ENCODE data around the gene BNIP2. TPM values are rescaled to one million over a fixed set of nuclear protein-coding genes. Genes with fewer than 3 reads are reported as not detected.
"Not testable (repeated sequence)": the region's sequence is repeated elsewhere in the genome, so short reads cannot be mapped to it uniquely, and the experiment has no call there.

The BNIP2 gene
- total RNA-seq, 2 donors from 2014 or later = 76.6 to 124 TPM

- no peaks in the 10 kb centered on the region for H3K9me3 ChIP-seq
- no peak overlapping the region for H3K27ac ChIP-seq
- no peaks in the 10 kb centered on the region for H3K36me3 ChIP-seq
- intact Hi-C loops (cut with DNase I) = no loop called here
- no peak for DNase-seq (ENCODE audit: low spot score)
- H3K4me3 ChIP-seq = no peak overlapping the region
- no peaks in the 10 kb centered on the region for H3K27me3 ChIP-seq (replicated peaks; ENCODE audit: insufficient read depth)
- TF ChIP-seq, protein P1, sequence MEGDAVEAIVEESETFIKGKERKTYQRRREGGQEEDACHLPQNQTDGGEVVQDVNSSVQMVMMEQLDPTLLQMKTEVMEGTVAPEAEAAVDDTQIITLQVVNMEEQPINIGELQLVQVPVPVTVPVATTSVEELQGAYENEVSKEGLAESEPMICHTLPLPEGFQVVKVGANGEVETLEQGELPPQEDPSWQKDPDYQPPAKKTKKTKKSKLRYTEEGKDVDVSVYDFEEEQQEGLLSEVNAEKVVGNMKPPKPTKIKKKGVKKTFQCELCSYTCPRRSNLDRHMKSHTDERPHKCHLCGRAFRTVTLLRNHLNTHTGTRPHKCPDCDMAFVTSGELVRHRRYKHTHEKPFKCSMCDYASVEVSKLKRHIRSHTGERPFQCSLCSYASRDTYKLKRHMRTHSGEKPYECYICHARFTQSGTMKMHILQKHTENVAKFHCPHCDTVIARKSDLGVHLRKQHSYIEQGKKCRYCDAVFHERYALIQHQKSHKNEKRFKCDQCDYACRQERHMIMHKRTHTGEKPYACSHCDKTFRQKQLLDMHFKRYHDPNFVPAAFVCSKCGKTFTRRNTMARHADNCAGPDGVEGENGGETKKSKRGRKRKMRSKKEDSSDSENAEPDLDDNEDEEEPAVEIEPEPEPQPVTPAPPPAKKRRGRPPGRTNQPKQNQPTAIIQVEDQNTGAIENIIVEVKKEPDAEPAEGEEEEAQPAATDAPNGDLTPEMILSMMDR (IDR thresholded peaks at IDR 0.05) = no peak
- TF ChIP-seq POLR2A (IDR thresholded peaks at IDR 0.05) (no peak), POLR2AphosphoS5 (IDR thresholded peaks at IDR 0.05) (no peak)
- no peaks in the 10 kb centered on the region for H3K4me1 ChIP-seq (replicated peaks)
Observed at GRCh38 chr15:59702351-59702750, 13.2 kb upstream of the BNIP2 start.

GRCh38 chr15:59701880-59702279 lies 12.8 kb upstream of the BNIP2 start:
- Histone ChIP-seq H3K36me3 (no peaks in the 10 kb centered on the region), H3K27ac (no peak overlapping the region), H3K4me3 (no peak overlapping the region), H3K27me3 (replicated peaks; ENCODE audit: insufficient read depth) (no peaks in the 10 kb centered on the region), H3K9me3 (no peaks in the 10 kb centered on the region), H3K4me1 (replicated peaks) (no peaks in the 10 kb centered on the region)
- intact Hi-C loops (cut with DNase I) = no loop called here
- DNase-seq (ENCODE audit: low spot score) = no peak
- WGBS = 73% methylated on average over 4 of the region's 4 CpGs
- TF ChIP-seq, protein P1 (IDR thresholded peaks at IDR 0.05) = no peak
- TF ChIP-seq POLR2A (IDR thresholded peaks at IDR 0.05) (no peak), POLR2AphosphoS5 (IDR thresholded peaks at IDR 0.05) (no peak)

DNA sequence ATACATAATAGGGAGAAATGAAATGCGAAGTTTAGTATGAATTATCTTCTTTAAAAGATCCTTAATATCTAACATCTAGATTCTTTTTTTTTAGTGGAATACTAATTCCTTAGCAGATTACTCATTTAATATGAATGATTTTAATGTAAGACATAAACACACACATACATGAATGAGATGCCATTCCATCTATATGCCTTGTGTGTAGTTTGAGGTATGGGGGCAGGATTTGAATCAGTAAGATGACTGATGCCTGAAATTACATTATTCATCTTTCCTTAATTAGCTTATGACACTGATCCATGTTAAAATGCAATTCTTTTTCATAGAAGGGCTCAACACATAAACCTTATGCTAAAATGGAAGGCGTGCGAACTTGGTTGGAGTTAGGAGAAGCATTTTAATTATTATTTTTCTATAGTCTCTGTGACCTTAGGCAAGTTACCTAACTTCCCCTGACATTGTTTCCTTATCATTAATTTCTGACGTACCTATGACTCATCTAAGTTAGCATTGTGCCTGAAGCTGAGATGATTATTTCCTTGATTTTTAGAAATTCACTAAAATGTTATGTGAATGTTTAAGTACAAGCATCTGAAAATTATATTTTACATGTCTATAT lies 10.8 kb upstream of the BNIP2 start:
- no peaks in the 10 kb centered on the region for H3K9me3 ChIP-seq
- intact Hi-C loops (cut with DNase I) = no loop called here
- no peak overlapping the region for H3K27ac ChIP-seq
- no peak for TF ChIP-seq POLR2A (IDR thresholded peaks at IDR 0.05)
- no peak for TF ChIP-seq POLR2AphosphoS5 (IDR thresholded peaks at IDR 0.05)
- TF ChIP-seq, protein P1 (IDR thresholded peaks at IDR 0.05) = no peak
- H3K4me3 ChIP-seq = no peak overlapping the region
- no peaks in the 10 kb centered on the region for H3K27me3 ChIP-seq (replicated peaks; ENCODE audit: insufficient read depth)
- no peaks in the 10 kb centered on the region for H3K4me1 ChIP-seq (replicated peaks)
- H3K36me3 ChIP-seq = no peaks in the 10 kb centered on the region
- no peak for DNase-seq (ENCODE audit: low spot score)
- WGBS = 85% methylated on average over 4 of the region's 4 CpGs

- DNase-seq (ENCODE audit: low spot score); intact Hi-C loops (cut with DNase I): not testable (repeated sequence)
Observed at GRCh38 chr15:59698065-59698464, 8.9 kb upstream of the BNIP2 start.

GRCh38 chr15:59696332-59696731 lies 7.2 kb upstream of the BNIP2 start:
- TF ChIP-seq, protein P1 (IDR thresholded peaks at IDR 0.05) = no peak
- TF ChIP-seq POLR2A (IDR thresholded peaks at IDR 0.05) = no peak
- TF ChIP-seq POLR2AphosphoS5 (IDR thresholded peaks at IDR 0.05) = no peak
- Histone ChIP-seq H3K27me3 (replicated peaks; ENCODE audit: insufficient read depth) (no peaks in the 10 kb centered on the region), H3K9me3 (no peaks in the 10 kb centered on the region), H3K27ac (no peak overlapping the region), H3K4me1 (replicated peaks) (no peaks in the 10 kb centered on the region), H3K36me3 (no peaks in the 10 kb centered on the region), H3K4me3 (no peak overlapping the region)
- no peak for DNase-seq (ENCODE audit: low spot score)
- WGBS = 77% methylated on average over 4 of the region's 4 CpGs
- intact Hi-C loops (cut with DNase I) = no loop called here

More at GRCh38 chr15:59698065-59698464, 8.9 kb upstream of the BNIP2 start:
- H3K36me3 ChIP-seq; H3K4me3 ChIP-seq; H3K4me1 ChIP-seq (replicated peaks); H3K9me3 ChIP-seq; H3K27ac ChIP-seq; H3K27me3 ChIP-seq (replicated peaks; ENCODE audit: insufficient read depth): not testable (repeated sequence)
- WGBS = 75% methylated on average over 4 of the region's 4 CpGs

Measured in prostate gland (tissue), 2 donors.